ENCODE data around the gene RBM45. TPM values are rescaled to one million over a fixed set of nuclear protein-coding genes. Genes with fewer than 3 reads are reported as not detected.

Gene RBM45
- total and polyA plus RNA-seq, 8 donors = 5.0 to 9.4 (median 6.6) TPM

GRCh38 chr2:178069551-178069950 lies 42.7 kb upstream of the RBM45 start:
- no peaks in the 10 kb centered on the region for H3K36me3 ChIP-seq
- DNase-seq (no peak), ATAC-seq (no peak), FAIRE-seq (no peak)
- no peaks in the 10 kb centered on the region for H3K27me3 ChIP-seq
- no peaks in the 10 kb centered on the region for H3K9me3 ChIP-seq
- no peak for TF ChIP-seq CTCF (IDR thresholded peaks at IDR 0.05)
- peaks cover 0 to 18% (median 8%) of the 10 kb centered on the region in 3 donors for H3K4me1 ChIP-seq
- intact Hi-C loops (cut with DNase I) = no loop called here
- H3K4me3 ChIP-seq = no peak overlapping the region
- WGBS, 2 donors = 38 to 62% methylated on average over 1 of the region's 1 CpG
- no peak overlapping the region for H3K27ac ChIP-seq

DNA sequence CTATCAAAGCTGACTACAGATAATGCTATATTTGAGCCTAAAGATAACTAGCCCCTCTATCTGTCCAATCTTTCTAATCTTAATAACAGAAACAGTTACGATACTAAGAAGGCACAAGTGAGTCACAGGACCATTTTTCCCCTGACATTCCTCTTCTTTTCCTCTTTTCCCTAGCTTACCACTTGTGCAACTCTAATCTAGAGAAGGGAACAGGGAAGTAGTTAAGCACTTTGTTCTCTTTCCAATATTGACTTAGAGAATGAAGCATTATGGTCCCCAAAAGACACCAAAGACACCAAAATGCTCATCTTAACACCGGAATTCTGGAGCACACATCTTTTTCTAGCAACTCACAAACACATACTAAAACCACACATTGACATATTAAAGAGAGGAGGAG lies 41.4 kb upstream of the RBM45 start:
- WGBS, 2 donors = 11 to 14% methylated on average over 2 of the region's 2 CpGs
- ATAC-seq = no peak

GRCh38 chr2:178072000-178072382 lies 40.2 kb upstream of the RBM45 start:
- H3K4me3 ChIP-seq = peak overlapping the region; percentile 22 to 55 (median 48)
- peak; percentile 25 to 74 (median 40) for DNase-seq

More for the DNA sequence above, 41.4 kb upstream of the RBM45 start:
- intact Hi-C loops (cut with DNase I) = no loop called here
- no peaks in the 10 kb centered on the region for H3K9me3 ChIP-seq
- peaks cover 0 to 18% (median 8%) of the 10 kb centered on the region in 3 donors for H3K4me1 ChIP-seq
- TF ChIP-seq CTCF (IDR thresholded peaks at IDR 0.05) = no peak
- H3K4me3 ChIP-seq = peak overlapping the region in 1 of 4 donors; percentile 47
- H3K36me3 ChIP-seq = no peaks in the 10 kb centered on the region
- H3K27ac ChIP-seq = peak overlapping the region in 1 of 4 donors; percentile 26
- FAIRE-seq = no peak
- H3K27me3 ChIP-seq = no peaks in the 10 kb centered on the region
- no peak for DNase-seq

GRCh38 chr2:178072383-178073301 lies 39.6 kb upstream of the RBM45 start, which contains the start of gene PDE11A:
Gene PDE11A, minus strand, starts transcription at chr2:178072777. Its CDS starts 340 bp downstream, at chr2:178072437.
- intact Hi-C loops (cut with DNase I) = no loop called here
- H3K27ac ChIP-seq = peak within 1 kb of the TSS; percentile 63 to 92 (median 80)
- no peak for TF ChIP-seq CTCF (IDR thresholded peaks at IDR 0.05)
- no peak for FAIRE-seq
- no peaks in the 10 kb centered on the region for H3K27me3 ChIP-seq
- peak; percentile 91 to 97 (median 95) for DNase-seq
- H3K4me3 ChIP-seq = peak within 1 kb of the TSS; percentile 22 to 55 (median 48)
- no peaks in the 10 kb centered on the region for H3K9me3 ChIP-seq
- H3K36me3 ChIP-seq = no peaks in the 10 kb centered on the region
- peak; percentile 95 to 98 (median 98) for ATAC-seq
- H3K4me1 ChIP-seq = peaks cover 0 to 18% (median 8%) of the 10 kb centered on the region in 3 donors
- WGBS, 2 donors = 1% methylated on average over 43 to 44 of the region's 44 CpGs

More at GRCh38 chr2:178072000-178072382, 40.2 kb upstream of the RBM45 start:
- 37 to 38% methylated on average over 11 of the region's 11 CpGs for WGBS, 2 donors
- FAIRE-seq = no peak
- no peak for TF ChIP-seq CTCF (IDR thresholded peaks at IDR 0.05)
- ATAC-seq = peak; percentile 18 to 28 (median 22)
- no peaks in the 10 kb centered on the region for H3K27me3 ChIP-seq
- no peaks in the 10 kb centered on the region for H3K36me3 ChIP-seq
- intact Hi-C loops (cut with DNase I) = no loop called here
- no peaks in the 10 kb centered on the region for H3K9me3 ChIP-seq
- H3K4me1 ChIP-seq = peaks cover 0 to 18% (median 8%) of the 10 kb centered on the region in 3 donors
- peak overlapping the region; percentile 63 to 92 (median 80) for H3K27ac ChIP-seq

Data from pancreas (tissue), 10 donors.